Measurements from ENCODE around the gene KLF13.

Gene KLF13

GRCh38 chr15:31317421-31318327 lies 9.0 kb upstream of the KLF13 start:
- no peak for DNase-seq

DNA sequence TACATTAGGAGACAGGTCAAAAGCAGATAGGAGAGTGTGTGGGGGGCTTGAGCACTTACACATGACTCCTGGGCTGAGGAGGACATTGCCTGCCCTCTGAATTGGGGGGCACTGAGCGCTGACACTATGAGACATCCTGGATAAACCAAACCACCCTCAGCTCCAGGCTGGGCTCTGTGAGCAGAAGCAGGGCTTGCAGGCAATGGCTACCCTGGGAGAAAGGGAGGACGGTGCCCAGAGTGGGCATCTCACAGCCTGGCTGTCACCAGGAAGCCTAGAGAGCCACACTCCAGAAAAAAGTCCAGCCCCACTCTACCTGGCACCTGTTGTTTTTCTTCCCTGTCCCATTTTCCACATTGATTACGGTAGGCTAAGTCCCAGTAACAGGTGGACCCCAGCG lies 8.2 kb upstream of the KLF13 start:
- DNase-seq = no peak

- DNase-seq = no peak
Observed at GRCh38 chr15:31320022-31320421, 6.6 kb upstream of the KLF13 start.

GRCh38 chr15:31321418-31321817 lies 5.2 kb upstream of the KLF13 start:
- no peak for DNase-seq

DNA sequence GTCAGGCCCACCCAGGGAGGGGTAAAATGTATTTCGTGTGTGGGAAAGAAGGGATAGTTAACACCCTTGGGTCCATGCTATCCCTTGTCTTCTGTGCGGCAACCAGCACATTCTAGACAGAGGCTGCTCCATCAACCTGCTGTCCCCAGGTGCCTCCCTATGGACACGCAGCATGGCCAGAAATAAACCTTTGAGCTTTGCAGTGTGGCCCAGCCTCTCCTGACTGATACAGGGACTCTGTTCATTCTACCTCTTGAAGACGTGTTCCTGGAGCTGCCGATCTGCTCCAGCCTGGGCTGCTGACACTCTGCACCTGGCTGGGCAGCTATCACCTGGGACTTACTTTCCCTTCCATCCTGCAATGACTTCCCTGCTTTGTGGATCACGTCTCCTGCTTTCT lies 4.1 kb upstream of the KLF13 start:
- DNase-seq = no peak

DNA sequence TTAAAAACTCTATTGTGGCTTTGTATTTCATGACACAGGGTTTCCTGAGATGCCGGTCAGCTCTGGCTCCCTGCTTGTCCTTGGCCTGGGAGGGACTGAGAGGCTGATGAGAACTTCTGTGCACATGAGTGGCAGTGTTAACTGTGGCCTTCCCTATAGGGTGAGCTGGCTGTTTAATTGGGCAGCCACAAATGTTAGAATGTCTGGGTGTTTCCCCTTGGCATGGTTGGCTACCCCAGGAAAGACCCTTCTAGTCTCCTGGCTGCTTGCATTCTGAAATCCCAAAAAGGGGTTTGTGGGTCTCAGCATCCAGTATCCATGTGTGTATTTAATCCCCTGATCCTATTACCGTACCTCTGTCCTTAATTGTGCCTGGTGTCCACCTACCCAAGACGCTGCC lies 3.0 kb upstream of the KLF13 start:
- no peak for DNase-seq

DNA sequence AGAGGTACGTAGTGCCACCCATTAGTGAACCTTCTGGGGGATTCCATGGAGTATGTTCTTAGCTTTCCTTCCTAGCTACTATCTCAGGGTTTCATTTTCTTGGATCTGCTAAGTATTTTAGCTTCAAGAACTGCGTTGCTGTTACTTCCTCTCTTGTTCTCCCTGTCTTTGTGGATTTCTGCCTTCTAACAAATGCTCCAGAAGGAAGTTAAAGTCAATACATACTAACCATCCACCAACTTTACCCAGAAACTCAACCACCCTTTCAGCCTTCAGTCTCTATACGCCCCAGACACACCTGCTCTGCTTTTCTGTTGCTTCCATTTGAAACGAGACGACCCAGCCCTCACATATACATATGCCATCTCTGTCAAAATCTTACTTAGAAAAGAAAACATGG lies 2.4 kb upstream of the KLF13 start:
- no peak for DNase-seq

- no peak for DNase-seq
Observed at GRCh38 chr15:31324806-31325594, 1.6 kb upstream of the KLF13 start.

DNA sequence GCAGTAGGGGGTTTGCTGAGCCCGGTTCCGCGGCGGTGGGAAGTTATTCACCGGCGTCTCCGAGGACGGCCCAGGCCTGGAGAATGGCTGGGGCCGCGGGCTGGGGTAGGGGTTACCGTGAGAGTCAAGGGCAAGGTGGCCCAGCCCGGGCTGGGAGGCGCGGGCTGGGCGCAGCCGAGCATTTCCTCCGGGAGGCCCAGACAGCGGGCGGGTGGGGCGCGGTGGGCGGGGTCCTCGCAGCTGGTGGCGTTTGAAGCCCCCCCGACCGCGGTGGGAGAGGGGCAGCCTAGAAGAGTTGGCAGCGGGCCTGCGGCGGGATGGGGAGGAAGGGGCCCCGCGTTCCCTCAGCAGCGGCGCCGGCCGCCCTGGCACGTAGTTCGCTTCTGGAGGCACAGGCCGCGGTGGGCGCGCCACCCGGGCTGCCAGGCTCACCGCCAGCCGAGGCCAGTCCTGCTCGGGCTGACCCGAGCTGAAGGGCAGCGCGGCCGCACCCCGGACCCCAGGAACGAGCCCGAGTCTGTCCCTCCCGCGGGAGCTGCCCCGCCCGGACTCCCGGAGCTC lies 960 bp upstream of the KLF13 start:
- peak; percentile 72 for DNase-seq

GRCh38 chr15:31326875-31327668 lies 437 bp downstream of the KLF13 start:
- DNase-seq = no peak

DNA sequence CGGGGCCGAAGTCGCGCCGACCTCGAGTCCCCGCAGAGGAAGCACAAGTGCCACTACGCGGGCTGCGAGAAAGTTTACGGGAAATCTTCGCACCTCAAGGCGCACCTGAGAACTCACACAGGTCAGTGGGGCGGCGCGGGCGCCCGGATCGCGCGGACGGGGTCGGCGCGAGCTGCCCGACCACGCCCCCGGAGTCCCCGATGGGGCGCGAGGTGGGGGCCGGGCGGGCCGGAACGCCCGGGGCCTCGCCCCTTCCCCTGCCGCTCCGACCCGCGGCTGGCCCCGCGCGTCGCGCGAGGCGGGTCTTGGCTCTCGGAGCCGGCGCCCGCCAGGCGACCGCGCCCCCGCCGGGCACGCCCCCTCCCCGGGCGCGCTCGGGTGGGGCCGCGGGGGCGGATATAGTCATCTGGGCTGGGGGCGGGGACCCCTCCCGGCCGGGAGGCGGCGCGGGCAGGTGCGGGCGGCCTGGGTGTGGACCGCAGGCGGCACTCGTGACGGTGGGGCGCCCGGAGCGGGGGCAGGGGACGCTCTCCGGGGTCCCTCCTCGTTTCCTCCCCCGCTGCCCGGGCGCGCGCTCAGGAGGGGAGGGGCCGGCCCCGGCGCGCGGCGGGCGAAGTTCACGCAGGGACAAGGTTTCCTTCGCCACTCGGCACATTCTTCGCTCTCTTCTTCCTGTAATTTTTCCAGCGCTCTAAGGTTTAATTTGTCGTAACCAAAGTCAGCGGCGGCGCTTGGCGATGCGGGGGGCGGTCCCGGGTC lies 1.2 kb downstream of the KLF13 start:
- DNase-seq = peak; percentile 81

GRCh38 chr15:31328428-31328968 lies 1.9 kb downstream of the KLF13 start:
- DNase-seq = peak; percentile 71

DNA sequence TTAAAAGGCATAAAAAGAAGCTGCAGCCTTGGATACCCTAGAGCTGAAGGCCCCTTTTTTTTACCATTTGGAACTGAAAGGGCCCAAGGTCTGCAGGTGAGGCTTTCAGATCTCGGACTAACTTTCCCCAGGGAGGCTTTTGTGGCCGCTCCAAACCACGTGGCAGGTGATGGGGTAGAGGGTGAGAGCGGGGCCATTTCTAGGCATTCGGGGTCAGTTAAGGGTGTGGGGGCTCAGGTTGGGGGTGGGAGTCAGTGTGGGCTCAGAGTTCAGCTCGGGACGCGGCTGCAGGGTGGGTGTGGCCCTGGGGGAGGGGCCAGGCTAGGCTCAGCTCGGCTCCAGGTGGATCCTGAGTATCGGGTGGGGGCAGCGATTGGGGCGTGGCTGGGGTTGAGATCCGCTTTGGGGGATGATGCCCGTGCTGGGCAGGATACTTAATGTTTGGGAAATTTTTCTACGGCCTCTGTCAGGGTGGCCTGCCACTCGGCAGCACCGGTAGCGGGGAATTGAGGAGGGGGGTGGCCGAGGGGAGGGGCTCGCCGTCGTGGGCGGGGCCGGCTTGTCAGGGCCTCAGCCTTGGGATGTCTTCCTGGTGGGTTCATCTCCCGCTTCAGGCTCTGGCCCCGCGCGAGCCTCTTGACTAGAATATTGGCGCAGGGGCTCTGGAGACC lies 2.5 kb downstream of the KLF13 start:
- no peak for DNase-seq

DNA sequence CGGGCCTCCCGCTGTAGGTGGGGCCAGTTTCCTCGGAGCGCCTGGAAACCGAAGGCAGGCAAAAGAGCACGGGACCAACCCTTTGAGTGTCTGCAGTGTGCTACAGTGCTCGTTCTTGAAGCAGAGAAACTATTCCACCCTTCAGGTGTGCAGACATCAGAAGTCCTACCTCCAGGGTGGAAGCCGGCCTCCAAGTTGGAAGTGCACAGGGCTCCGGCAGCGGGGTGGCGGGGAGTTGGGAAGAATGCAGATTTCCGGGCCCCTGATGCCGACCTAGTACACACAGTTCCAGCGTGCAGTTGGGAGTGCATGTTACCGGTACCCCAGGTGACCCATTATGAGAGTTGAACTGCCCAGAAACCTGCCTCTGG lies 3.0 kb downstream of the KLF13 start:
- no peak for DNase-seq

DNA sequence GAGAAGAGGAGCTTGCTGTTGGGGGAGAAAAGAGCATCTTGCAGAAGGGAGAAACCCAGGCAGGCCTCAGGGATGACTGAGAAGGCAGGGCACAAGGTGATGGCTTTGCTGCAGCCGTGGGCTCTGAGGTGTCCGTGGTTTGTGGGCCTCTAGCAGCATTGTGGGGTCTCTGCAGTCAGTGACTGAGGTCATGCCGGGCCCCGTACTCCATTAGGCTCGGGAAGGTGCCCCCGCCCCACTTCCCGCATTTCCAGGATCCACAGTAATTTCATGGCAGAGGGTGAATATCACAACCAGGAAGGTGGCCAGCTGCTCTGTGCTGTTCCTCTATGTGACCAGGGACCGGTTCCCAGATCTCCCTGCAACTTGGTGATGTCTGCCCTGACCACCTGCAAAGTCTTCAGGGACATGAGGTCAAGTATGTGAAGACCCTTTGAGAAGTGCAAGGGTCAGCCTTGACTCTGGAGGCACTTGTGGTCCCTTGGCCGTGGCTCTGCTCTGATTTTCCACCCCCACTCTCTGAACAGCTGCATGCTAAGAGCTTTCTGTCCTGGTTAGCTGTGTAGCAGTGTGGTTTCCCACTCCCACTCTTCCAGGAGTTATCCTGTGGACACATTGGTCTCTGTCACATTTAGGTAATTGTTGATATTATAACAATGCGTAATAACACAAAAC lies 3.6 kb downstream of the KLF13 start:
- no peak for DNase-seq

- no peak for DNase-seq
Observed at GRCh38 chr15:31330836-31331235, 4.2 kb downstream of the KLF13 start.

- DNase-seq = no peak
Observed at GRCh38 chr15:31331389-31331788, 4.8 kb downstream of the KLF13 start.

DNA sequence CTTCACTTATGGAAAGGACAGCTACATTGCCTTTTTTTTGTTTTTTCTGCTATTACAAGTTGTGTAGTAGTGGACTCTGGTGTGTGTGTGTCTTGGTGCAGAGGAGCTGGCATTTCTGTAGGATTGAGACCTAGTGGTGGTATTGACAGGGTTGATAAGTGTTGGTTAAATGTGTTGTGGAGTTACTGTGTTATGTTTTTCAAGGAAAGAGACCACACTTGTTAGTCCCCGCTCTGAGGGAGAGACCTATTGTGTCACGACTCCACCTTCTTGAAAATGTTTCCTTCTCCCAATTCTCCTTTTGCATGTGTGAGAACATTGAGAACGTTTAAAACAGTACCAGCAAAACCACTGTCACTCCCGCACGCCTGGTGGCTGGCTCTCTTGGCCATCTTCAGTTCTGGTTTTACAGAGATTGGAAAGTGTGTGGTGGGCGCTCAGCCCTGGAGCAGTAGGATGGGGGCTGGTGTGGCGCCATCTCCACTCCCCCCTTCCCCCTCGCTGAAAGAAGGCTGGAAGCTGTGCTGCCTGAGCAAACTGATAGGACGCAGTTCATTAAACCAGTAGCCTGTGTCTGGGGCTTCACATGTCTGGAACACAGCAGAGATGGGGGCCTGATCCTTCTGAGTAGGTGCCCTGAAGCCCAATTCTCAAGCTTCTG lies 5.5 kb downstream of the KLF13 start:
- DNase-seq = no peak

- DNase-seq = no peak
Observed at GRCh38 chr15:31332681-31333071, 6.0 kb downstream of the KLF13 start.

- DNase-seq = no peak
Observed at GRCh38 chr15:31333119-31333518, 6.5 kb downstream of the KLF13 start.

All from NK-92 treated with Interleukin-12 subunit alpha and Interleukin-12 subunit beta, amount 100 ng/mL, for 24 hours (cell line).